Activated CD4-positive, alpha-beta T cell treated with anti-CD3 and anti-CD28 coated beads for 1 hour (primary cell): ENCODE measurements around the gene ABLIM1.

Source experiments
- DNase-seq: peaks from one replicate; pipeline ENCODE4 v3.0.0-alpha.2; 2020

The ABLIM1 gene

GRCh38 chr10:114483575-114483974 lies 174.5 kb downstream of the ABLIM1 start:
- no peak for DNase-seq

DNA sequence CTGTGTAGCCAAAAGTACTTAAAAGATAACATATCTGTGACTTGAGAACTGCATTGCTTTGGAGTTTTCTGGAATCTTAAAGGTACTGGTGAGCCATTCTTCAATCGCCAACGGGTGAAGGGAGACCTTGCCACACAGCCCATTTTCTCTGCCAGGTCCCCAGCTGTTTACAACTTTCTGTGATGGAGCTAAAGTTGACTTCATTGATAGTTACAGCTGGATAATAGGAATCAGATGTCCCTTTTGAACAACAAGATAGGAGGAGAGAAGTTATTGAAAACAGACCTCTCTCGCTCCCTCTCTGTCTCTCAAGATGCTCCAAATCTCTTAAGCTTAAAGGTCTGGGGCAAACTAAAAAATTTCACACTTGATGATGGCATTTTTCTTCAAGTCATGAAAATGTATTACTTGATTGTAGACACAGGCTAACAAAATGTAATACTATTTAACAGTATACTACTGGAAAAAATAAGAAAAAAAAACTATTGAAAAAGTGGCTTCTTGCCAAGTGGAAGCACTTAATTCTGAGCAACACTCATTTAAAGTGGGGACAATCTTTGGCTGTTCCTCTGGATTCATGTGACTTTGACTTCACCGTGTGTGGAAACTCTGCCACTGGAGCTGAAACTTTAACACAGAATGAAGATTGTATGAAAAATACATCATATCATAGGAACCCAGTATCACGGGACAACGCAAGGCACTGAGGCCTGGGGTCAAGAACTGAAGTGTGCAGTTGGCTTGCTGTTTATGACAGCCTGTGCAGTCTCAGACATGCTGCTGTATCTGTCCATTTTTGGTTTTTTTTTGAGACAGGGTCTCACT lies 175.4 kb downstream of the ABLIM1 start:
- no peak for DNase-seq

DNA sequence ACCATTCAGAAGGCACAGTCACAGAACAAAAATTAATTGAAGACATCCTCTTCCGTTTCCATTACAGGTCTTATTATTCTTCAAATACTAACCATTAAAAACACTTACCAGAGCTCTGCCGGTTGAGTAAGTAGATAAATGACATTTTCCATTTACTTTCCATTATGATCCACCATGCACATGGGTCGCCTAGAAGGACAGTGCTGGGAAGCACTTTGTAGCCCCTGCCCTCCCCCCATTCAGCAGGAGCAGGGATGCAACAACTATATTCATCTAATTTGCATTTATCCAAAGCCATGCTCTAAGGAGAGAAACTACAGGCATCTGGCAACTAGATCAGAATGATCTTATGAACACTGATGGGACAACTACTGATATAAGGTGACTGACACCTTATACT lies 177.0 kb downstream of the ABLIM1 start:
- no peak for DNase-seq

DNA sequence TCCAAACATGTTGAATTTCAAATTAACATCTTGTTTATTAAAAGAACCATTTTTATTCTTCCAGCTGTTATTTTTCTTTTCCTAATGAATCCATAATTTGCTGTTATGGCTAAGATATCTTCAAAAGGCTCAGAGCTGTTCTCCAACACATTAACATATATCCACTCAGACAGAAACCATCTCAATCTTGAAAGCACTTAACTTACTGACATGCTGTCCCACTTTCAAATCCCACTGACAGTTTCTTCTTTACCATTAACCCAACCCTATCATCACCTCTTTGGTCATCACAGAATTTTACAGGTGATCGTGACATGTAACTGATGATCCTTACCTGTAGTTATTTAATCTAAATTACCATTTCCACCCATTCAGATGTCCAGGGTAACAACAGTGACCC lies 178.2 kb downstream of the ABLIM1 start:
- DNase-seq = no peak

DNA sequence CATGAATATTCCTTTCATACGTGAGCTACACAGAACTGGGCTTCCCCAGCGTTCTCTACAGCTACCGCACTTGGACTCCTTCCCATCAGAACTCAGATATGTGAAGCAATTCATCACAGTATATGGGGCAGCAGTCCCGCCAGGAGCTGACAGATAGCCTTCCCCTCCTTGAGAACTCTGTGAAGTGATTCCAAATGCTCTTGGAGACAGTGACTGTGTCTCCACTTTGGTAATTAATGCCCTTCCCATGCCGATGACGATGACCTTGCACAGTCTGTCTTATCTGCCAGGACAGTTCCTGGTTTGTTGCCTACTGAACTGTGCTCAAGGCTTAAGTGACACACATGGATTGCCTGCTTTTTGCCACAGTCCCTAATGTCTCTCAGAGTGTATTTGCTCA lies 178.8 kb downstream of the ABLIM1 start:
- DNase-seq = no peak

GRCh38 chr10:114478281-114478680 lies 179.8 kb downstream of the ABLIM1 start:
- DNase-seq = no peak

- DNase-seq = no peak
These were observed 180.8 kb downstream of the ABLIM1 start for GRCh38 chr10:114477285-114477684.

DNA sequence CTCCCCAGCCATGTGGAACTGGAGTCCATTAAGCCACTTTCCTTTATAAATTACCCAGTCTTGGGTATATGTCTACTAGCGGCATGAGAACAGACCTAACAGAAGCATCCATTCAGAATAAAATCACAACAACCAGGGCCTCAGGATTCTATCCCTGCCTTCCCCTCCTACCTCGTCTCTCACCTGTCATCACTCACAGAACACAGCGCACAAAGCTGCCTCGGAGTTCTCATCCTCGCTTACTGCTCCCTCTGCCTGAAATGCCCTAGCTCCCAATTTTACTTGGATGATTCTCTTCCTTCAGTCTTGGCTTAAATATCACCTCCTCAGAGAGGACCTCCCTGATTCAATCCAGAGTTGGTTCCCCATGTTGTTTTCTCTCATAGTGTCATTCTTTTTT lies 183.1 kb downstream of the ABLIM1 start:
- DNase-seq = no peak

DNA sequence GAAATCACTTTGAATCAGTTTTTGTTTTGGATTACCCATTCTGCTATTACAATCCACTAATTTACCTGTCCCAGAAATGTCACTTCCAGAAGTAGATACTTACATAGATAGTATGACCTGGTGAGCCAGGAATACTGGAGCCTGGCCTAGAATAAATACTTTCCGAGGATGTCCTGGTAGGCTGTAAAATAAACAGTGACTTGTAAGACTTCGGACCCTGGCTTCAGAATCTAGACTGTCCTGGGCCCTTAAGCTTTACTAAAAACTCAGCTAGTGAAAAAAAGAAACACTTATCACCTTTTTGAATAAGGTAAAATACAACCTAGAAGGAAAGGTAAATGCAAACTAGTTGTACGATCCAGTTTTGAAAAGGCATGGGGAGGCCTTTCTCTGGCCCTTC lies 184.3 kb downstream of the ABLIM1 start:
- DNase-seq = no peak

- DNase-seq = no peak
These were observed 185.2 kb downstream of the ABLIM1 start for GRCh38 chr10:114472877-114473253.

- DNase-seq = no peak
These were observed 185.9 kb downstream of the ABLIM1 start for GRCh38 chr10:114471906-114472876.

DNA sequence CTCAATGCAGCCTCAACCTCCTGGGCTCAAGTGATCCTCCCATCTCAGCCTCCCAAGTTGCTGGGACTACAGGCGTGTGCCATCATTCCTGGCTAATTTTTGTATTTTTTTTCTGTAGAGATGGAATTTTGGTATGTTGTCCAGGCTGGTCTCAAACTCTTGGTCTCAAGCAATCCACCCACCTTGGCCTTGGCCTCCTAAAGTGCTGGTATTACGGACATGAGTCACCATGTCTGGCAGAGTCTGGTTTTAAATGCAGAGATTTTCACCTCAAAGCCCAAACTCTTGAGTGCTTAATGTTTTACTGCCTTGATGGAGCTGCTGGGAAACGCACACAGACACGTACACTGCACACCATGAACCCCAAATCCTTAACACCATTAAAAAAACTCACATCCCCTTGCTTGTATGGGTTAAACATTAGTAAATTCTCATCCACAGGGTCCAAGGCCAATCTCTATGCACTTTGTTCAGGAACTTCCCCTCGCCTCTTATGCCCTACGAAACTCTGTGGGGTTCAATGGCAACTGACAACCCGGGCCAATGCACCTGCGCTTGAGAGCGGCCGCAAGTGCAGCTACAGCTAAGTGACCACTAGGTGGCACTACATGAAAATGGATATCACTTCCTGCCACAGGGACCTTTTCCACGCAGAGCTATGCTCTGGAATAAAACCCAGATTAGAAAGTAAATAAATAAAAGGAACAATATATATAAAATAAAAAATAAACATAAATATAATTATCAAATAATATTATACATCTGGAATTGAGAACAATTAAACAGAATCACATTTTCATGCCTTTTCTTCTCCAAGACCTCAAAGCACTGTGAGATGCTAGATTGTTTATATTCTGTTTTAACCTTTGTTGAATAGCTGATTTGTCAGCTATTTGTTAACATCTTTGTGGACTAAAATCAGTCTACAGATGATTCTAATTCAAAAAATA lies 186.8 kb downstream of the ABLIM1 start:
- peak; percentile 42 for DNase-seq

- DNase-seq = no peak
These were observed 187.7 kb downstream of the ABLIM1 start for GRCh38 chr10:114470361-114470760.

GRCh38 chr10:114458955-114459354 lies 199.1 kb downstream of the ABLIM1 start:
- DNase-seq = no peak

- no peak for DNase-seq
These were observed 199.7 kb downstream of the ABLIM1 start for GRCh38 chr10:114458216-114458920.

DNA sequence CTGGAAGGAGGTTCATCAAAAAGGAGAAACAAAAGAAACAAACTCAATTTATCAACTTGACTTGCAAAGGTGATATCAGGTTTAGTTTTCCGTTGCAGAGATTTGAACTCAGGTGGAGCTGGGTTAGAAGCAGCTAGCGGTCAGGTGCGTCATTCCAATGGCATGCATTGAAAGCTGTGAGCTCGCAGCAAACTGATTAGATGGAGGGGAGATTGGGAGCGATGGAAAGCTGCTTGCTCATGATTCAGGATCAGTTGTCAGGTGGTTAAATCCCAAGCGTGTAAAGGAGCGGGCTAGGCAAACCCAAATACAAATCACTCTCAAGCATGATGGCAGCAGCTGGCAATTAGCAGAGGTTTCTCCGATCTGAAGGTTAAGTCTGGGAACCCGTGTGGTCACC lies 204.5 kb downstream of the ABLIM1 start:
- DNase-seq = no peak

- no peak for DNase-seq
These were observed 209.2 kb downstream of the ABLIM1 start for GRCh38 chr10:114448897-114449296.

- no peak for DNase-seq
These were observed 212.7 kb downstream of the ABLIM1 start for GRCh38 chr10:114445332-114445731.

DNA sequence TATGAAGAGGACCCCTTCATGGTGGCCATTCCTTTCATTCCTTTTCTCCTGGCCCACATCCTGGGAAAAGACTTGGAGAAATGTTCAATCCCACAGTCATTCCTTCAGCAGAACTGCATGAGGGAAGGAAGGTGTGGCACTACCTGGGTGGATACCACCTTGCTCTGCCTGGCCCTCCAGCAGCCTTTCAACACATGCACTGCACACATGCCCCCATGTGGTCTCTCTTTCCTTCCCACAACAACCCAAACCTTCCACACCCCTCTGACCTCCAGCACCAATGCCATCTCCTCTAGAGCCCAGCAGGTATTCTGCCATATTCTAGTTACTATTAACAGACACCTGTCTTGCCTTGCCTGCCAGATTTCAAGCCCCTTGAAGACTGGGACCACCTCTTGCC lies 213.3 kb downstream of the ABLIM1 start:
- no peak for DNase-seq

- DNase-seq = no peak
These were observed 215.9 kb downstream of the ABLIM1 start for GRCh38 chr10:114442091-114442630.

DNA sequence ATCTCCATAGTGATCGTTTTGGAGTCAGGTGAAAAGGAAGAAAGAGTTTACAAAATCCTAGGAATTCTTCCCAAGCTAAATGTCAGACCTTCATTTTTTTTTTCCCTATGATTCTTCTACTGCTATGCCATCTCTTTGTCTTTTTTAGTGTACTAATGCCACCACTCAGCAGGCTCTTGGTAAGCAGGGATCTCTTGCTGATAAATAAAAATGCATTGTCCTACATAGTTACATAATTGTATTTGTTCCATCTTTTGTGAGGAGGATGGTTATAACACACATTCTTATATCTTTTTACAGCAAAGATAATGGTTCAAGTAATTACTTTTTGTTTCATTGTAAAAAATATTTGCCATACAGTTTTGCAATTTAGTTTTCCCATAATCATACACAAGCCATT lies 217.0 kb downstream of the ABLIM1 start:
- no peak for DNase-seq
